Glomerular endothelial cell (primary cell): ENCODE measurements around the gene KCND3. TPM values are rescaled to one million over a fixed set of nuclear protein-coding genes. Genes with fewer than 3 reads are reported as not detected.

Source experiments
- DNase-seq: peaks from one replicate; pipeline ENCODE4 v3.0.0-alpha.2; 2011; ENCODE audit warnings: low read depth, low spot score; ENCODE audit errors: extremely low read depth
- total RNA-seq: library from RNA; depleted of rRNA; stranded (reverse); fragments of >200 nt; gene quantifications from 2 replicates; pipeline ENCODE4 v1.2.3, GENCODE V29; 2015

KCND3 gene
- total RNA-seq, 1 donor from 2014 or later: not detected

- no peak for DNase-seq
Observed at GRCh38 chr1:111852261-111852721, 137.2 kb downstream of the KCND3 start.

- DNase-seq: no peak
Observed at GRCh38 chr1:111851552-111851951, 137.9 kb downstream of the KCND3 start.

- no peak for DNase-seq
Observed at GRCh38 chr1:111850109-111850508, 139.4 kb downstream of the KCND3 start.

- DNase-seq: no peak
Observed at GRCh38 chr1:111848852-111849545, 140.5 kb downstream of the KCND3 start.

GRCh38 chr1:111847466-111847865, 142.0 kb downstream of the KCND3 start:
- no peak for DNase-seq

- DNase-seq: no peak
Observed at GRCh38 chr1:111846842-111847241, 142.6 kb downstream of the KCND3 start.

GRCh38 chr1:111843177-111843576, 146.3 kb downstream of the KCND3 start:
- DNase-seq: no peak

GRCh38 chr1:111842411-111842810, 147.1 kb downstream of the KCND3 start:
- no peak for DNase-seq

GRCh38 chr1:111841746-111842145, 147.7 kb downstream of the KCND3 start:
- DNase-seq: no peak

GRCh38 chr1:111841189-111841588, 148.3 kb downstream of the KCND3 start:
- DNase-seq: no peak

- DNase-seq: no peak
Observed at GRCh38 chr1:111837393-111837792, 152.1 kb downstream of the KCND3 start.

GRCh38 chr1:111836111-111836510, 153.4 kb downstream of the KCND3 start:
- DNase-seq: no peak

- no peak for DNase-seq
Observed at GRCh38 chr1:111835514-111835913, 154.0 kb downstream of the KCND3 start.

- no peak for DNase-seq
Observed at GRCh38 chr1:111834956-111835355, 154.5 kb downstream of the KCND3 start.

- no peak for DNase-seq
Observed at GRCh38 chr1:111833334-111833733, 156.1 kb downstream of the KCND3 start.

- no peak for DNase-seq
Observed at GRCh38 chr1:111832521-111833155, 156.8 kb downstream of the KCND3 start.

- no peak for DNase-seq
Observed at GRCh38 chr1:111831153-111831552, 158.3 kb downstream of the KCND3 start.

- no peak for DNase-seq
Observed at GRCh38 chr1:111827946-111828345, 161.5 kb downstream of the KCND3 start.

GRCh38 chr1:111826278-111826677, 163.2 kb downstream of the KCND3 start:
- no peak for DNase-seq

- DNase-seq: no peak
Observed at GRCh38 chr1:111825217-111825616, 164.3 kb downstream of the KCND3 start.

GRCh38 chr1:111822138-111822537, 167.3 kb downstream of the KCND3 start:
- no peak for DNase-seq

- DNase-seq: no peak
Observed at GRCh38 chr1:111821121-111821745, 168.2 kb downstream of the KCND3 start.
